Vagina (tissue), 2 donors: ENCODE data around the gene SHCBP1. TPM values are rescaled to one million over a fixed set of nuclear protein-coding genes. Genes with fewer than 3 reads are reported as not detected.
"Not testable (repeated sequence)": the region's sequence is repeated elsewhere in the genome, so short reads cannot be mapped to it uniquely, and the experiment has no call there.

ENCODE experiments used
- DNase-seq, 2 donors: peaks; one replicate each; pipeline ENCODE4 v3.0.0-alpha.2; 2017; ENCODE audit errors: extremely low spot score in 2 of 2
- H3K27ac ChIP-seq: fragments of 200-600 bp; sonication (generic); one replicate; pipeline ENCODE4 v1.5.1; 2019
- H3K27me3 ChIP-seq: fragments of 200-600 bp; sonication (generic); one replicate; pipeline ENCODE4 v1.5.1; 2019
- H3K36me3 ChIP-seq, 2 donors: fragments of 200-600 bp; sonication (generic); one replicate each; pipeline ENCODE4 v1.5.1; 2017 to 2019
- H3K4me1 ChIP-seq: fragments of 200-600 bp; sonication (generic); one replicate; pipeline ENCODE4 v1.5.1; 2019
- H3K4me3 ChIP-seq, 2 donors: fragments of 200-600 bp; sonication (generic); 1 replicate in 1 of 2; 2 replicates in 1 of 2; pipeline ENCODE4 v1.5.1; 2016 to 2019
- H3K9me3 ChIP-seq: fragments of 200-600 bp; sonication (generic); one replicate; pipeline ENCODE4 v1.5.1; 2019
- CTCF ChIP-seq, 3 experiments: fragments of 450-650 bp in 2 of 3; fragments of 200-600 bp in 1 of 3; sonication (generic) in 1 of 3; IDR thresholded peaks; one replicate each; pipeline ENCODE4 v1.5.1; 2017 to 2019; ENCODE audit warnings: antibody characterized with exemption in 3 of 3, mild to moderate bottlenecking in 2 of 3, moderate library complexity in 2 of 3
- POLR2A ChIP-seq, 2 donors: fragments of 450-650 bp; IDR thresholded peaks; one replicate each; pipeline ENCODE4 v1.6.1; 2017; ENCODE audit warnings: antibody characterized with exemption in 2 of 2, mild to moderate bottlenecking in 2 of 2, moderate library complexity in 2 of 2
- POLR2AphosphoS5 ChIP-seq, 2 donors: sonication (generic); formaldehyde crosslinking; IDR thresholded peaks; one replicate each; pipeline ENCODE4 v1.9.0; 2017; ENCODE audit warnings: antibody characterized with exemption in 2 of 2, mild to moderate bottlenecking in 2 of 2, low read depth in 1 of 2; ENCODE audit not compliant: insufficient read depth in 1 of 2
- intact Hi-C: fragments of 100-400 bp; cut with DNase I; formaldehyde crosslinking; loops from one replicate; pipeline ENCODE4 v1.15.1; 2023
- total RNA-seq: library from RNA; depleted of rRNA; stranded (reverse); fragments of >200 nt; gene quantifications from one replicate; pipeline ENCODE4 v1.2.3, GENCODE V29; 2016

SHCBP1 gene
- total RNA-seq, 1 donor from 2014 or later: 0.74 TPM

GRCh38 chr16:46629331-46630219 lies 8.4 kb upstream of the SHCBP1 start:
- Histone ChIP-seq H3K27me3 (no peaks in the 10 kb centered on the region), H3K4me1 (no peaks in the 10 kb centered on the region), H3K27ac (peak overlapping the region; percentile 16), H3K36me3 (no peaks in the 10 kb centered on the region), H3K4me3 (no peak overlapping the region), H3K9me3 (no peaks in the 10 kb centered on the region)
- DNase-seq: no peak
- no peak for TF ChIP-seq CTCF (IDR thresholded peaks at IDR 0.05)
- no peak for TF ChIP-seq POLR2A (IDR thresholded peaks at IDR 0.05)
- TF ChIP-seq POLR2AphosphoS5 (IDR thresholded peaks at IDR 0.05; ENCODE audit: insufficient read depth in 1 of 2, low read depth in 1 of 2): no peak
- intact Hi-C loops: no loop called here

- no peaks in the 10 kb centered on the region for H3K4me1 ChIP-seq
- no peaks in the 10 kb centered on the region for H3K36me3 ChIP-seq
- no peak for DNase-seq
- no peak overlapping the region for H3K4me3 ChIP-seq
- no peak for TF ChIP-seq CTCF (IDR thresholded peaks at IDR 0.05)
- no peak for TF ChIP-seq POLR2A (IDR thresholded peaks at IDR 0.05)
- TF ChIP-seq POLR2AphosphoS5 (IDR thresholded peaks at IDR 0.05; ENCODE audit: insufficient read depth in 1 of 2, low read depth in 1 of 2): no peak
- no peaks in the 10 kb centered on the region for H3K9me3 ChIP-seq
- intact Hi-C loops: no loop called here
- H3K27ac ChIP-seq: no peak overlapping the region
- H3K27me3 ChIP-seq: no peaks in the 10 kb centered on the region
Observed at GRCh38 chr16:46627746-46628145, 6.6 kb upstream of the SHCBP1 start.

- H3K9me3 ChIP-seq, H3K4me1 ChIP-seq, DNase-seq, H3K27me3 ChIP-seq, H3K4me3 ChIP-seq, intact Hi-C loops, H3K27ac ChIP-seq, H3K36me3 ChIP-seq: not testable (repeated sequence)
Observed at GRCh38 chr16:46626681-46627080, 5.5 kb upstream of the SHCBP1 start.

- intact Hi-C loops, H3K36me3 ChIP-seq: not testable (repeated sequence)
Observed at GRCh38 chr16:46624862-46625261, 3.7 kb upstream of the SHCBP1 start.

GRCh38 chr16:46623707-46624106 lies 2.5 kb upstream of the SHCBP1 start:
- H3K27me3 ChIP-seq, DNase-seq, H3K4me3 ChIP-seq, H3K36me3 ChIP-seq, H3K4me1 ChIP-seq, H3K27ac ChIP-seq, H3K9me3 ChIP-seq, intact Hi-C loops: not testable (repeated sequence)

More at GRCh38 chr16:46624862-46625261, 3.7 kb upstream of the SHCBP1 start:
- DNase-seq, H3K27ac ChIP-seq, H3K4me3 ChIP-seq, H3K4me1 ChIP-seq, H3K9me3 ChIP-seq, H3K27me3 ChIP-seq: not testable (repeated sequence)

- H3K4me1 ChIP-seq, DNase-seq, intact Hi-C loops, H3K36me3 ChIP-seq, H3K9me3 ChIP-seq, H3K27me3 ChIP-seq, H3K27ac ChIP-seq, H3K4me3 ChIP-seq: not testable (repeated sequence)
Observed at GRCh38 chr16:46623246-46623645, 2.1 kb upstream of the SHCBP1 start.

GRCh38 chr16:46621934-46622676 lies 926 bp upstream of the SHCBP1 start:
- intact Hi-C loops: no loop called here
- no peak for DNase-seq
- TF ChIP-seq POLR2AphosphoS5 (IDR thresholded peaks at IDR 0.05; ENCODE audit: insufficient read depth in 1 of 2, low read depth in 1 of 2) (no peak), CTCF (IDR thresholded peaks at IDR 0.05) (no peak), POLR2A (IDR thresholded peaks at IDR 0.05) (no peak)
- Histone ChIP-seq H3K27ac (no peak overlapping the region), H3K27me3 (no peaks in the 10 kb centered on the region), H3K4me1 (peaks cover 9% of the 10 kb centered on the region), H3K9me3 (no peaks in the 10 kb centered on the region), H3K4me3 (no peak overlapping the region), H3K36me3 (no peaks in the 10 kb centered on the region)
